Activated effector memory CD4-positive, alpha-beta T cell treated with Interleukin-2 at 50 U/mL for 16 hours (primary cell): Measurements from ENCODE around the gene ENOX1.

Experiments used
- DNase-seq: peaks from one replicate; pipeline ENCODE4 v3.0.0-alpha.2; 2020

Gene ENOX1

GRCh38 chr13:43271152-43271551 lies 515.6 kb downstream of the ENOX1 start:
- DNase-seq = no peak

DNA sequence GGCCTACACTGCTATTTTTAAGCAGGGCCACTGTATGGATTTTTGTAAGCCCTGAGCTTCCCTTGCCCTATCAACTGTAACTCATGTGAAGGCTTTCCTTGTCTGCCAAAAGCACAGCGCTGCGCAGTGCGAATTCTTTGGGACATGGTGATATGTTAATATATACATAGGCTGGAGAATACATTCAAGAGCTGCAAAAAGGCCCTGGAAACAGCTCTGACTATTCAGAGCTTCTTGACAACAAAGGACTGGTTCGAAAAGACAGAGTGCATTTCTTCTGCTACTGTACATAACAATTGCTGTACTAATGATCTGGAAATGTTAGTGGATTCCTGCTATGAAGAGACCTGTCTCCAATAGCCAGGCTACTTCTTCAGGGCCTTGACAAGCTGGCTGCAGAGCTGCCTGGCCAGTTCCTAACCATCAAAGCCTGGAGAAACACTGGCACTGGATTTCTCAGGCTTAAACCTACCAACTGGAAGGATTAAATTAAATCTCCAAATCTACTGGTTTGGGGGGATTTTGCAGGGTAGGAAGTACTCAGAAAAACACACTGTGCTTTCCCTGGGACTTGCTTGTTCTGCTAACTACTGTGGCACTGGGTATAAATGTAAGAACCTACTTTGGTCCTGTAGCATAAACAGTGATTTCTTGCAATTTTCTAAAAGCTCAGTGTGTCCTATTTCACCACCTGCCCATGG lies 516.5 kb downstream of the ENOX1 start:
- DNase-seq = no peak

GRCh38 chr13:43269037-43269481 lies 517.7 kb downstream of the ENOX1 start:
- DNase-seq = no peak

GRCh38 chr13:43268632-43269031 lies 518.1 kb downstream of the ENOX1 start:
- DNase-seq = no peak

DNA sequence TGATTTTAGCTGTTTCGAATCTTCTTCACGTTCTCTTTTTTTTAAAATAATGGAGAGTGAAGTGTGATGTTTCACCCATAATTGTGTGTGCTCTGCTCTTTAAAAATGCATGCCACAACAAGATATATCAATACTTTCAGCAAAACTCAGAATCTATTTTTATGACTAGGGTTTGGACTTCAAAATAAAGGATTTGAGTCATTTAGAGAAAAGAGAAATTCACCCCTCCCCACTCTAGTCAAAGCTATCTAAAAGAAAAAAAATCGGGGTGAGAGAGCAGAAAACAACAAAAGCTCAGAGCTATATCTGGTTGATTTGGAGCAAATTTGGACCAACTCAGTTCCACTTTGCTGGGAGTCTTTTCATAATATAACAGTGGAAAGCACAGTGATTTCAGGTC lies 518.9 kb downstream of the ENOX1 start:
- no peak for DNase-seq

DNA sequence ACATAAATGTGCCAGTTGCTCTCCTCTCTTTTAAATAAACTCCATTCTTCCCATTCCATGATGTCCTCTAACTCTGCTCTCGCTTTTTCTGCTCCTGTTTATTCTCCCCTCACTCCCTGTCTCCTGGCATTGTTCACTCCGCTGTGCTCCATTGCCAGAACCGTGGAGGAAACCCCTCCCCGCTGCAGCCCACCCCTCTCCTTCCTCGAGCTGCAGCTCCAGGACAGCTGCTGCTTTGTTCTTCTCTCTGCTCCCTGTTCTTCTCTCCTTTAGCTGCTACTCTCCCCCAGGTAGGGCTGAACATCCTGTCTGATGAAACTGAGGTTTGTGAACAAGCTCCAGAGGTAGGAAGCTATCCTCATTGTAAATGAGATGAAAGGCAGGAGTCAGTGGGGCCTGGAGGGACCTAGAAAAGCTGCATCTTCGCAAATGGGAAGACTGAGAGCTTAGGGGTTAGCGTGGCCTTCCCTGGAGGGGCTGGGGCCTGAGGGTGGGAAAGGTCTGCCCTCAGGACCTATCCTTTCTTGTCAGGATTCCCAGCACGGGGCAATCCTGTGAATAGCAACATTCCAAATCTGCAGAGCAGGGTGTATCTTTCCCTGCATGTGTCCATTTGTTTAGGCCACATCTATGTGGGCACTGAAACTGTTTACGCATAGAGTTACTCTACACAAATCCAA lies 519.7 kb downstream of the ENOX1 start:
- DNase-seq = no peak

DNA sequence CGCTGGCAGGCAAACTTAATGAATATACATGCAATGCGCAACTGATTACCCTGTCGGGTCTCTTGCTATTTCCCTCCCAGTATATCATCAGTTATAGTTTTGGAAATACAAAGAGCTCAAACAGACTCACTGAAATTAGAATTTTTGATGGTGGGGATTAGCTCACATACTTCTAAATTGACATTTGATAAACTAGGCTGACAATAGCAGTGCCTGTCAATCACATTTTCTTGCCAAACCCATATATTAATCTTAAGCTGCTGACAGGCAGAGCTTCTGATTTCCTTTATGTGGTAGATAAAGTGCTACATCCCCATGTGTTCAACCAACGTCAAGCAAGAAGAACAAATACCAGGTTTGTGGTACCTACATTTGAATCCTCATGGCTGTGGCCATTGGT lies 521.7 kb downstream of the ENOX1 start:
- DNase-seq = no peak

DNA sequence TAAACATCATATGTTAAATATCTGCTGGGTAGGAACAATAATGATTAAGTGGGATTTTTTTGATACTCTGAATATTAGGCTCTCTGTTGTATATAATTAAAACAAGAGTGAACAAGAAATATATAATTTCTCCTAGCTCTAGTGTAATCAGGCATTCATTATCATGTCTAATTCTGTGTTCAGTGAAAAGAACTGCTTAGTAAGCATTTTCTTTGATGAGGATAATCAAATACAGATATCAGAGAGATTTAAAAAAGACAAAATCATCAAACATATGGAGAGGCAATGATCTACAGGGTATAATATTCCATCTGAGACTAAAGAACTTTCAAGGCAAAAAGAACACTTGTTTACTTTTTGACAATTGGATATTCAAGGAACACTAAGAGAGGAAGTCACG lies 522.3 kb downstream of the ENOX1 start:
- no peak for DNase-seq

- DNase-seq = no peak
Measured at GRCh38 chr13:43263047-43263446, 523.7 kb downstream of the ENOX1 start.

DNA sequence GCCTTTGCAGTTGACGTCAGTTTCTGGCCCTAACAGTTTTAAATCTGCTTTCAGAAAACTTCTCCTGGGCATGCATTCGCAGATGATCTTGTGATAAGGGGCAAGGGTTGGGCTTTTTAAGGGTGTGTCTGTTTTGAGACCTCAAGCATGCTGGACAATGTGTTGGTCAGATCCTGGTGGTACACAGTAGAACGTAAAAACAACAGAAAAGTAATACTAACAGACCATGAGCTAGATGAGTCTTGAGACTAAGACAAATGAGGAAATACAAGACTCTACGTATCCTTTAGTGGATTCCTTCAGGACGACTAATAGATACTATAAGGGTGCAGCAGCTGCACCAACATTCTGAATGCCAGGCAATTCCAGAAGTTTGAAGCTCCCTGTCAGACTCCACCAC lies 525.8 kb downstream of the ENOX1 start:
- DNase-seq = no peak

DNA sequence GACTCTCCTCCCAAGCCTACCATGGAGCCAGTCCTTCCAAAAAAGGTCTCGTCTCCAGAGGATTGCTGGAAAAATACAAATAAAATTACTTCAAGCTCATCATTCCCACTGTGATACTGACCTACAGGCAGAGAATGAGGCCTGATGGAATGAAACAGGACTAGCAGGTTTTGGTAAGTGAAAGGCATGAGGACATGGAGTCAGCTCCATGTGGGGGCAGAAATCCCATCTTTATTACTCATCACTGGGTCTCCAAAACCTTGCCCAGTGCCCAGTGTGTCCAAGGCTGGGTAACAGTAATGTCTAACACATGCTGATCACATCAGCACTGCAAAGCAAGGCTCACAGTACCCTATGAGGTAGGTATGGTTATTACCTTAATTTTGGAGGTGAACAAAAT lies 528.0 kb downstream of the ENOX1 start:
- no peak for DNase-seq

DNA sequence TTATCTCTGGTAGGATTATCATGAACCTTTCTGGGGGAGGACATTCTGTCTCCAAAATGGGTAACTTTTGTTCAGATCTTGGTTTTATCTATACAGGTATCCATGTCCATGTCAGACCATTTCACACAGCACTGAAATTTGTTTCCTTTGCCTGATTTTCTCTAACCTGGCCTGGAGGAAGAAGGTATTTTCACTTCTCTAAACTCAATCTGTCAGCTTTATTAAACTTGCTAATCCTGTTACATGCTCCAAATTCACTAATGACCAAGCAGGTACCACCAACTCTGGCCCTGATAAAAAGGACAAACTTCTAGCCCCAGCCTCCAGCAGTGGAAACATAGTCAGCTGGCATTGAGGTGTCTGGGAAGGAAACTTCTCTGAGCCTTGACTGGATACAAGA lies 529.0 kb downstream of the ENOX1 start:
- no peak for DNase-seq

DNA sequence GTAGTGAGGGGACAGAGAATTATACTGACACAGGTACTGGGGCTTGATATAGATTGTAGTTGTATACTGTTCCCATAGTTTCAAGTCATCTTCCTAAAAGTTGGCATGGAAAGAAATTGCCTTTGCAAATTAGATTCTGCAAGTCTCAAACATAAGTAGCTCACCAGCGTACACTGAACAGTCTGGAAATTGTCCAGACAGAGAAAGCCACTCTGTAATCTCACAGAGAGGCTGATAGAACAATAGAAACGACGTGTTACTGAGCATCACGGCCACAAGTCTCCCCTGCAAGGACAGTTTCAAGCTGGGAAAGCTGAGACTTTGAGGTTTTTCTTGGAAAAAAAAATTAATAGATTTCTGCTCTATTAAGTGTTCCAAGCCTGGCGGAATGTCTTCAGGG lies 534.8 kb downstream of the ENOX1 start:
- DNase-seq = no peak

DNA sequence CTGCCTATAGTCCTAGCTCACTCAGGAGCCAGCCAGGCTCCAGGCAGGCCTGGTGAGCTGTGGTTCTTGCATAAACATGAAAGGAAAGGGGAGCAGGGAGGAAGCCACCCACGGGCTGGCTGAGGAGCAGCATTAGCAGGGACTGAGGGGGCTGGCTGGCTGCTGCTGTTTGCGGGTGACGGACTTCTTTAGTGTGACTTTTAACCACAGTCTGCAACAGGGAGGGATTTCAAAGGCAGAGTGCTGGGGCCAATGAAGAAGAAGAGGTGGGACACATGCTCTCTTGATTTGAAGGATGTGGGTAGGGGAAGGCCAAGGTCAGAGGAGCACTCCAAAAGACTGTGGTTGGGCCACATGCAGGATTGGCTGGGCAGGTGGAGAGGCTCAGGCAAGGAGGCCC lies 540.4 kb downstream of the ENOX1 start:
- no peak for DNase-seq

DNA sequence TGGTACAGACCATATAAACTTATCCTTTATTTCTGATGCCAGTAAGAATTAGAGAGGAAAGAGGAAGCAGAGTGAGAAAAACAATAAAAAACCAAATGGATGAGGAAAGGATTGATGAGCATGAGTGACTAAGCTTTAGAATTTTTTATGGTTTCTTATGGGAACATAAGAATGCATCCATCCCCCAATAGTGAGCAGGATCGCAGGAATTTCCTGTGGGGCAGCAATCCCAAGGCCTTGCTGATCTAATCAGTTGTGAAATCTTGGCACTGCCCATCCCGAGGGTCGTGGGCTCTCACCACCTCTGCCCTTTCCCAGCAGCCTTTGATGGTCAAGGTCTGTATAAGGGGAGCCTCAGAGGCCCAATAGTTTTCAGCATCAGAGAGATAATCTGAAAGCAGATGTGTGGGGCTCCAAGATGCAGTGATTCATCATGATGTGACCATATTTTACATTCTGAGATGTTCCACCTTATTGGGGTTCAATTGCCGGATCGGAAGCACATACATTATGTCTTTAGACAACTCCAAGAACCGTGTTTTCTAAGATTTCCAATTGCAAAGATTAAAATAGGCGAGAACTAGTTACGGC lies 541.3 kb downstream of the ENOX1 start:
- no peak for DNase-seq

- DNase-seq = no peak
Measured at GRCh38 chr13:43244481-43244880, 542.3 kb downstream of the ENOX1 start.

GRCh38 chr13:43243711-43244110 lies 543.1 kb downstream of the ENOX1 start:
- no peak for DNase-seq

DNA sequence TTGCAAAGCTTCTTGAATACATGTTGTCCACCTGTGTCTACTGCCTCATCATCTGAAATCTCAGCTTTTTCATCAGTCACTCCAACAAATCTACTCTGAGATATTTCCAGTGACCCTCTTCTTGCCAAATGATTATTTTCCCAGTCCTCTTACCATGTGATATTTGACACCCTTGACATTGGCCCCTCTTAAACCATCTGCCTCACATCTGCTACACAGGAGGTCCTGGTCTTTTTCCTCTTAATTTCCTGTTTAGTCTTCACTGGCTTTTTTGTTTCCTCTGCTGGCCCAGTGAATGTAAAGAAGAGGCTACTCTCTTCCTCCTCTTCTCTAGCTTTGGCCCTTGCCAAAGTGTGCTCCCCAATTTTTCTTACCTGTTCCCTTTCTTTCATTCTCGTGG lies 544.7 kb downstream of the ENOX1 start:
- no peak for DNase-seq

- DNase-seq = no peak
Measured at GRCh38 chr13:43240278-43240677, 546.5 kb downstream of the ENOX1 start.

DNA sequence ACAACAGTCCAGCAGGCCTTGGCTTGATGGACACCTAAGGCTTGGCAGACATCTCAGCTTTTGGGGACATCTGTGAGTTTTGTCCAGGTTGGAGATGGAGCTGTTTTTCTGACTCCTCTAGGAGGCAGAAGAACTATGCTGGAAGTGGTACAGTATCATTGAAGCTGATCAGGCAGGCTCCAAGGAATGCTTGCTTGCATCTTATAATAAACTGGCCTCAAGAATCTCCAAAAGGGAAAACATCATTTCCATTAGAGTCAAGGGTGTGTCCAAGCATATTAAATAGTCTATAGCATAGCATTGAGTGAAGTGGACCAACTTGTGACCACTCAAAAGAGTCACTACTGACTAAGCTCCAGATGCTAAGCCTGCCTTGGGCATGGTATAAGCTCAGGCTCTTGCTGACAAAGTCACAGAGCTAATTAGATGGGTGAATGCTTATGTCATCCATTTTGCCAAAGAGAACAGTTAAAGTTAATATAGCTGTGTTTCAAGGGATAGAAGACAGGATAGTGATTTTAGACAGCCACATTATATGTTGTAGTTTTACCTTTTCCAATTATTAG lies 547.4 kb downstream of the ENOX1 start:
- no peak for DNase-seq

- DNase-seq = no peak
Measured at GRCh38 chr13:43238341-43239083, 548.3 kb downstream of the ENOX1 start.

DNA sequence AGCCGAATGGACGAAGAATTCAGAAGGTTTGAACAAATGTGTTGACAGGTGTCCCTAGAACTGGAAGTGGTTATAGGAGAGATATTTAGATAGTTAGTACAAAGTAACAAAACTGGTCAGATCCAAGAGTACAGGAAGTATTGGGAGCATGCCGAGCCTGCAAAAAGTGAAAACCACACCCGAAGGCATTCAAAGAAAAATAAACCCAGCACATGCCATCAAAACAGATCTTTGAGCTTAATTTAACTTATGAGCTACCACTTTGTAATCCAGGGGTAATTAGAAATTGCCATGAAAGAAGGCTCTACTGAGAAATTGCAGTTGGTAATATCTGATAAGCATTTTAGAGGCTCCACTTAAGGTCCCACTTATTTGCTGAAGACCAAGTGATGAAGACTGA lies 549.2 kb downstream of the ENOX1 start:
- DNase-seq = no peak

DNA sequence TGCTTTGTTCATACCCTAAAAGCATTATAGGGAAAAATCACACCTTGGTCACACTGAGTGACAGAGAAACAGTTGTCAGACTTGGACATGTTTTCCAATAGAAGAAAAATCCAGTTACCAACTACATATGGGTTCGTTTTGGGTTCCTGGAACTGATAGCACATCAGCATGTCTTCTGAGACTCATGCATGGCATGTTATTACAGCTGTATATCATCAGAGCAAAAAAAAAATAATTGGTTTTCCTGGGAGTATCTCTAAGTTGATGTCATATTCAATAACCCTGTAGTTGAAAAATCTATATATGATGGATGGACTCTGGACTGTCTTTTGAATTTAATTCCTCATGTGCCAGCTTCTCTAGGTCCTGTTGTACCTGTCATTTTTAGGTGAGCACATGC lies 551.7 kb downstream of the ENOX1 start:
- DNase-seq = no peak
